H1 (cell line): Measurements from ENCODE around the gene ALDH4A1.

Experiments
- ATF2 ChIP-seq: IDR thresholded peaks from 2 replicates; pipeline ENCODE4 v1.6.1; 2012; ENCODE audit warnings: low read length, inconsistent platforms
- CHD1 ChIP-seq: IDR thresholded peaks from 2 replicates; pipeline ENCODE4 v1.6.1; 2012; ENCODE audit warnings: low read depth, low read length, improper control_type of control experiment
- E2F6 ChIP-seq: IDR thresholded peaks from 2 replicates; pipeline ENCODE4 v1.6.1; 2012; ENCODE audit warnings: inconsistent platforms
- FOSL1 ChIP-seq: IDR thresholded peaks from 2 replicates; pipeline ENCODE4 v1.6.1; 2011; ENCODE audit warnings: mild to moderate bottlenecking, low read depth, low read length, moderate library complexity; ENCODE audit not compliant: insufficient read depth
- HDAC2 ChIP-seq, 2 experiments: fragments of 300-600 bp in 1 of 2; sonication (generic) in 1 of 2; IDR thresholded peaks; 2 replicates each; pipeline ENCODE4 v1.6.1; 2011 to 2012; ENCODE audit warnings: low read depth in 2 of 2, low read length in 2 of 2, mild to moderate bottlenecking in 2 of 2, moderate library complexity in 2 of 2, borderline replicate concordance in 1 of 2, inconsistent platforms in 1 of 2
- JUND ChIP-seq: IDR thresholded peaks from 2 replicates; pipeline ENCODE4 v1.6.1; 2011; ENCODE audit warnings: mild to moderate bottlenecking, improper control_type of control experiment, low read length
- POLR2A ChIP-seq, 2 experiments: IDR thresholded peaks; 1 replicate in 1 of 2; 2 replicates in 1 of 2; pipeline ENCODE4 v1.6.1; 2011; ENCODE audit warnings: low read depth in 2 of 2, low read length in 2 of 2, mild to moderate bottlenecking in 2 of 2; ENCODE audit errors: control extremely low read depth in 1 of 2
- POLR2AphosphoS5 ChIP-seq: IDR thresholded peaks from 2 replicates; pipeline ENCODE4 v1.6.1; 2011; ENCODE audit warnings: low read depth, low read length
- RAD21 ChIP-seq, 2 experiments: IDR thresholded peaks in 1 of 2; conservative IDR thresholded peaks in 1 of 2; 2 replicates each; pipeline ENCODE4 v1.6.1; 2011; ENCODE audit warnings: low read depth in 2 of 2, low read length in 2 of 2, improper control_type of control experiment in 1 of 2, inconsistent platforms in 1 of 2, mild to moderate bottlenecking in 1 of 2, moderate library complexity in 1 of 2
- TAF1 ChIP-seq: IDR thresholded peaks from 2 replicates; pipeline ENCODE4 v1.6.1; 2011; ENCODE audit warnings: mild to moderate bottlenecking, low read depth, low read length
- TEAD4 ChIP-seq: IDR thresholded peaks from 2 replicates; pipeline ENCODE4 v1.6.1; 2012; ENCODE audit warnings: low read depth, low read length, inconsistent platforms, mixed read lengths
- ZNF274 ChIP-seq: IDR thresholded peaks from 2 replicates; pipeline ENCODE4 v1.7.0; 2012; ENCODE audit warnings: low read length, borderline replicate concordance; ENCODE audit errors: extremely low read depth

GRCh38 chr1:18943162-18943561 lies 40.8 kb upstream of the ALDH4A1 start:
- TF ChIP-seq JUND (no peak), TEAD4 (no peak), CHD1 (no peak), POLR2AphosphoS5 (no peak), ZNF274 (no peak), POLR2A (IDR thresholded peaks at IDR 0.05; ENCODE audit: control extremely low read depth in 1 of 2, low read depth in 2 of 2, low read length in 2 of 2) (no peak), TAF1 (no peak), E2F6 (no peak), FOSL1 (no peak), RAD21 (IDR thresholded peaks at IDR 0.05 in 1 of 2, conservative IDR thresholded peaks at IDR 0.05 in 1 of 2; ENCODE audit: low read depth in 2 of 2, low read length in 2 of 2) (no peak), HDAC2 (IDR thresholded peaks at IDR 0.05; ENCODE audit: borderline replicate concordance in 1 of 2, low read depth in 2 of 2, low read length in 2 of 2) (no peak), ATF2 (no peak)
